HEK293T (cell line): ENCODE measurements around the gene IFT88.

ENCODE experiments used
- ELF4 ChIP-seq: fragments of 450-650 bp; IDR thresholded peaks from 2 replicates; pipeline ENCODE4 v1.6.1; 2017; ENCODE audit warnings: antibody characterized with exemption
- FOXA1 ChIP-seq: fragments of 450-650 bp; IDR thresholded peaks from 2 replicates; pipeline ENCODE4 v1.6.1; 2016; ENCODE audit warnings: mild to moderate bottlenecking
- FOXM1 ChIP-seq: fragments of 450-650 bp; IDR thresholded peaks from 2 replicates; pipeline ENCODE4 v1.6.1; 2017; ENCODE audit warnings: mild to moderate bottlenecking, borderline replicate concordance
- SP1 ChIP-seq: fragments of 450-650 bp; IDR thresholded peaks from 2 replicates; pipeline ENCODE4 v1.6.1; 2017
- SUZ12 ChIP-seq: fragments of 450-650 bp; IDR thresholded peaks from 2 replicates; pipeline ENCODE4 v1.6.1; 2016; ENCODE audit warnings: mild to moderate bottlenecking

GRCh38 chr13:20721058-20721453 lies 154.1 kb downstream of the IFT88 start:
- TF ChIP-seq FOXA1 (no peak), SUZ12 (no peak), FOXM1 (no peak), SP1 (no peak), ELF4 (no peak)
